Natural killer cell (primary cell): Measurements from ENCODE around the gene SNAP23. TPM values are rescaled to one million over a fixed set of nuclear protein-coding genes. Genes with fewer than 3 reads are reported as not detected.

ENCODE experiments used
- ATAC-seq, 3 donors: fragments of 150-1000 bp in 2 of 3; fragments of 200-7000 bp in 1 of 3; cut with Tn5 transposase; 1 replicate in 1 of 3; 2 replicates in 2 of 3; pipeline ENCODE4 v1.10.0; 2021; ENCODE audit warnings: mild to moderate bottlenecking in 2 of 3, moderate library complexity in 2 of 3
- DNase-seq, 2 donors: peaks; one replicate each; pipeline versions ENCODE4 v3.0.0 to v3.0.0-alpha.2; 2013 to 2021; ENCODE audit warnings: mixed read lengths in 1 of 2
- H3K27ac ChIP-seq: one replicate; pipeline ENCODE4 v1.5.1; 2013; ENCODE audit warnings: mild to moderate bottlenecking, low read length
- H3K27me3 ChIP-seq: one replicate; pipeline ENCODE4 v1.6.1; 2013; ENCODE audit warnings: low read length; ENCODE audit not compliant: control insufficient read depth, insufficient read depth
- H3K36me3 ChIP-seq: one replicate; pipeline ENCODE4 v1.6.1; 2013; ENCODE audit warnings: low read length; ENCODE audit not compliant: control insufficient read depth, insufficient read depth
- H3K4me1 ChIP-seq: one replicate; pipeline ENCODE4 v1.6.1; 2013; ENCODE audit warnings: low read length; ENCODE audit not compliant: control insufficient read depth, insufficient read depth
- H3K4me3 ChIP-seq: one replicate; pipeline ENCODE4 v1.5.1; 2013; ENCODE audit warnings: low read length
- H3K9me3 ChIP-seq: one replicate; pipeline ENCODE4 v1.6.1; 2013; ENCODE audit warnings: low read length; ENCODE audit not compliant: control insufficient read depth, insufficient read depth
- H3K27ac Mint-ChIP-seq, 2 donors: one replicate each; pipeline ENCODE4 v1.8.0; 2022; ENCODE audit warnings: mild to moderate bottlenecking in 2 of 2, mixed read lengths in 2 of 2, moderate library complexity in 1 of 2
- H3K27me3 Mint-ChIP-seq, 2 donors: one replicate each; pipeline ENCODE4 v1.8.0; 2022; ENCODE audit warnings: low read depth in 2 of 2, mixed read lengths in 2 of 2
- H3K36me3 Mint-ChIP-seq: one replicate; pipeline ENCODE4 v1.8.0; 2022; ENCODE audit warnings: mixed read lengths
- H3K4me1 Mint-ChIP-seq, 2 donors: one replicate each; pipeline ENCODE4 v1.8.0; 2022; ENCODE audit warnings: mixed read lengths in 2 of 2
- H3K4me3 Mint-ChIP-seq: one replicate; pipeline ENCODE4 v1.8.0; 2022; ENCODE audit warnings: mild to moderate bottlenecking, moderate library complexity, mixed read lengths
- H3K9me3 Mint-ChIP-seq, 2 donors: one replicate each; pipeline ENCODE4 v1.8.0; 2022; ENCODE audit warnings: mixed read lengths in 2 of 2
- CTCF ChIP-seq: fragments of 200-600 bp; IDR thresholded peaks from one replicate; pipeline ENCODE4 v1.8.0; 2022; ENCODE audit warnings: antibody characterized with exemption
- WGBS: methylation state at CpG from one replicate; pipeline ENCODE4 v1.1.7; 2013; ENCODE audit warnings: missing lambda C conversion rate; ENCODE audit not compliant: insufficient coverage; 5-methylcytosine and 5-hydroxymethylcytosine counted together
- intact Hi-C: fragments of 100-400 bp; cut with micrococcal nuclease; formaldehyde crosslinking; loops from one replicate; pipeline ENCODE4 v1.14.2; 2022
- total RNA-seq, 4 donors: library from RNA; stranded (reverse); fragments of 120-200 nt in 1 of 4; gene quantifications; one replicate each; pipeline versions ENCODE4 v1.2.3 to v1.2.4, GENCODE V29; 2013 to 2022

Gene SNAP23
- total RNA-seq, 3 donors from 2014 or later (not counting 1 experiment from before 2014, with no cell fraction given) = 72.7 to 85.2 (median 82.7) TPM

DNA sequence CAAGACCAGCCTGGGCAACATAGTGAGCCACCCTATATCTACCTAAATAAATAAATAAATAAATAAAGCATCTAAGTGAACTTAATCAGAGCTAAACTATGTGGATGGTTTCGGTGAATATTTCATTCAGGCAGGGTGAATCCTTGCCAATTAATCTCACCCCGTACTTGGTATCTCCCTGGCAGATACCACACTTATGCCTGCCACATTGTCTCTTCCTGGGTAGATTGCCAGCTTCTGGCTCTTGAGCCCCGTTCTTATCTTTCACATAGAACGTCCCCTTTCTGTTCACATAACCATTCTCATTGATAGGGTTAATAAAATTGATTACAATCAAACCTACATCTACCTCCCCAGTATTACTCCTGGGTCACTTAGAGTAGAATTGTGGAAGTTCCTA lies 7.0 kb downstream of the SNAP23 start:
- TF ChIP-seq CTCF = no peak
- H3K4me3 ChIP-seq = no peak overlapping the region
- H3K36me3 ChIP-seq = no peaks in the 10 kb centered on the region
- H3K27ac ChIP-seq = no peak overlapping the region
- H3K4me3 Mint-ChIP-seq = no peak overlapping the region
- DNase-seq (no peak), ATAC-seq (no peak)
- peaks cover 23 to 29% of the 10 kb centered on the region in 2 donors for H3K4me1 Mint-ChIP-seq
- intact Hi-C loops = no loop called here
- peaks cover 14% of the 10 kb centered on the region for H3K4me1 ChIP-seq
- 92% methylated on average over 4 of the region's 4 CpGs for WGBS
- no peaks in the 10 kb centered on the region for H3K9me3 Mint-ChIP-seq
- H3K27me3 Mint-ChIP-seq = no peaks in the 10 kb centered on the region
- H3K27me3 ChIP-seq = no peaks in the 10 kb centered on the region
- no peak overlapping the region for H3K27ac Mint-ChIP-seq
- H3K36me3 Mint-ChIP-seq = no peaks in the 10 kb centered on the region
- no peaks in the 10 kb centered on the region for H3K9me3 ChIP-seq

DNA sequence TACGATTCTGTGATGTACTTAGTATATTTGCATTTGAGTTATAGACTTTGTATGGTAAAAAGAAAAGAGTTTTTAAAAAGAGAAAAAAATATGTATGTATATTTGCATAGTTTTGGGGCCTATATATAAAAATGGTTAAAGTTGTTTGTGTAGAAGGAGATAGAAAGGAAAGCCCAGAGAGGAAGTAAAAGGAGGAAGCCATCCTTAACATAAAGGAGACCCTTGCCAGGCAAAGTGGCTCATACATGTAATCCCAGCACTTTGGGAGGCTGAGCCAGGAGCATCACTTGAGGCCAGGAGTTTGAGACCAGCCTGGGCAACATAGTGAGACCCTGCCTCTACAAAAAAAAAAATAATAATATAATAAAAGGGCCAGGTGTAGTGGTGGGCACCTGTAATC lies 8.4 kb downstream of the SNAP23 start:
- Mint-ChIP-seq H3K27me3 (no peaks in the 10 kb centered on the region), H3K27ac (no peak overlapping the region), H3K9me3 (no peaks in the 10 kb centered on the region), H3K36me3 (no peaks in the 10 kb centered on the region), H3K4me3 (no peak overlapping the region), H3K4me1 (peaks cover 18 to 23% of the 10 kb centered on the region in 2 donors)
- no peak for TF ChIP-seq CTCF
- intact Hi-C loops = no loop called here
- Histone ChIP-seq H3K27ac (no peak overlapping the region), H3K9me3 (no peaks in the 10 kb centered on the region), H3K4me3 (no peak overlapping the region), H3K27me3 (no peaks in the 10 kb centered on the region), H3K36me3 (no peaks in the 10 kb centered on the region), H3K4me1 (peaks cover 7% of the 10 kb centered on the region)
- WGBS = 80% methylated on average over 1 of the region's 1 CpG
- DNase-seq (no peak), ATAC-seq (no peak)

DNA sequence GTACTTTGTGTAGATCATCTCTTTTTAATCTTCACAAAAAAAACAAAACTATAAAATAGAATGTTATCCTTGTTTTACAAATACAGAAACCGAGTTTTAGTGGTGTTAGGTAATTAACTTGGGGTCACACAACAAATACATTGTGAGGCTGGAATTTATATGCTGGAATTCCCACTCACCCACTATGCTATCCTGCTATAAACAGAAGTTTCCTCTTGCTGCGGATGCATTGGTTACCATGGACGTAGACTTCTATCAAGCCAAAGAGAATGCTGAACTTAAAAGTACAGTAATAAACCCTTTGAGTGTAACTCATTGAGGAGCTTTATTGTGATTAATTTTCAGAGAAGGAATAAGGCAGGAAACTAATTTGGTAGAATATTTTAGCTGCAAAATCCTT lies 9.2 kb downstream of the SNAP23 start:
- H3K4me1 Mint-ChIP-seq = peaks cover 17 to 22% of the 10 kb centered on the region in 2 donors
- ATAC-seq (no peak), DNase-seq (no peak)
- Histone ChIP-seq H3K27me3 (no peaks in the 10 kb centered on the region), H3K4me3 (no peak overlapping the region), H3K27ac (no peak overlapping the region), H3K9me3 (no peaks in the 10 kb centered on the region), H3K36me3 (no peaks in the 10 kb centered on the region), H3K4me1 (peaks cover 7% of the 10 kb centered on the region)
- WGBS = 82% methylated on average over 2 of the region's 3 CpGs
- intact Hi-C loops = no loop called here
- H3K4me3 Mint-ChIP-seq = no peak overlapping the region
- H3K27me3 Mint-ChIP-seq = no peaks in the 10 kb centered on the region
- H3K9me3 Mint-ChIP-seq = no peaks in the 10 kb centered on the region
- TF ChIP-seq CTCF = no peak
- H3K27ac Mint-ChIP-seq = no peak overlapping the region
- H3K36me3 Mint-ChIP-seq = no peaks in the 10 kb centered on the region

- DNase-seq = no peak
- H3K27me3 ChIP-seq = no peaks in the 10 kb centered on the region
- Mint-ChIP-seq H3K9me3 (no peaks in the 10 kb centered on the region), H3K4me3 (no peak overlapping the region), H3K36me3 (no peaks in the 10 kb centered on the region), H3K4me1 (peaks cover 15 to 17% of the 10 kb centered on the region in 2 donors), H3K27ac (no peak overlapping the region), H3K27me3 (no peaks in the 10 kb centered on the region)
- WGBS = 100% methylated on average over 1 of the region's 4 CpGs
- H3K4me1 ChIP-seq = peaks cover 7% of the 10 kb centered on the region
- intact Hi-C loops = no loop called here
- no peak overlapping the region for H3K4me3 ChIP-seq
- ATAC-seq = no peak
- no peak overlapping the region for H3K27ac ChIP-seq
- H3K9me3 ChIP-seq = no peaks in the 10 kb centered on the region
- no peak for TF ChIP-seq CTCF
- peaks cover 5% of the 10 kb centered on the region for H3K36me3 ChIP-seq
These were observed 12.1 kb downstream of the SNAP23 start for GRCh38 chr15:42507514-42507913.
